Left lobe of liver (tissue), 2 donors: ENCODE data around the gene MAP3K14. TPM values are rescaled to one million over a fixed set of nuclear protein-coding genes. Genes with fewer than 3 reads are reported as not detected.

ENCODE experiments used
- ATAC-seq: fragments of 200-7000 bp; cut with Tn5 transposase; one replicate; pipeline ENCODE4 v1.9.1; 2020; ENCODE audit warnings: mild to moderate bottlenecking, moderate library complexity
- DNase-seq: peaks from one replicate; pipeline ENCODE4 v3.0.0-alpha.2; 2020; ENCODE audit warnings: low spot score
- total RNA-seq: library from RNA; stranded (reverse); gene quantifications from one replicate; pipeline ENCODE4 v1.2.1, GENCODE V29; 2021
- donor health status: DM: no; HTN: no; CAD: no; lungs with moderate emphysema.
- donor health status: DM: no; HTN: yes; CAD: no.

The MAP3K14 gene
- total RNA-seq, 1 donor from 2014 or later = 6.9 TPM

GRCh38 chr17:45287526-45288500 lies 29.0 kb downstream of the MAP3K14 start:
- ATAC-seq (no peak), DNase-seq (no peak)

DNA sequence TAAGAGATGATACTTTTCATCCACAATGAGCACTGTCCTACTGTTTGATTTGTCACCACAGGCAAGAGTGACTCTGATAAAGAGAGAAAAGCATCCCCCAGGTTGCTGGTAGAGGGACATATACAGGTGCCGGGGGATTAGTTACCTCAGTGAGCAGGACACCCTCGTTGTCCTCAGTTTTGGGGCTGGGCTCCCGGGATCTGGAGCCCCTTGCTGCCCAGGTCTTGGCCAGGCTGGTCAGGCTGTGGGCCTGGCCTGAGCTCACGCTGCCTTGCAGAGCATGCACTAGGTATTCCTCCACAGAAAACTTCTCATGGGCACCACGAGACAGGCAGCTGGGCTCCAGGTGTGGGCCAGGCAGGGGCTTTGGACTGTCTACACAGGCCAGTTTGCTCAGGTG lies 30.5 kb downstream of the MAP3K14 start:
- ATAC-seq (no peak), DNase-seq (no peak)

- peak; percentile 89 for DNase-seq
- ATAC-seq = peak; percentile 84
Observed at GRCh38 chr17:45284176-45285140, 32.4 kb downstream of the MAP3K14 start.

- ATAC-seq (no peak), DNase-seq (no peak)
Observed at GRCh38 chr17:45283711-45284110, 33.1 kb downstream of the MAP3K14 start.

DNA sequence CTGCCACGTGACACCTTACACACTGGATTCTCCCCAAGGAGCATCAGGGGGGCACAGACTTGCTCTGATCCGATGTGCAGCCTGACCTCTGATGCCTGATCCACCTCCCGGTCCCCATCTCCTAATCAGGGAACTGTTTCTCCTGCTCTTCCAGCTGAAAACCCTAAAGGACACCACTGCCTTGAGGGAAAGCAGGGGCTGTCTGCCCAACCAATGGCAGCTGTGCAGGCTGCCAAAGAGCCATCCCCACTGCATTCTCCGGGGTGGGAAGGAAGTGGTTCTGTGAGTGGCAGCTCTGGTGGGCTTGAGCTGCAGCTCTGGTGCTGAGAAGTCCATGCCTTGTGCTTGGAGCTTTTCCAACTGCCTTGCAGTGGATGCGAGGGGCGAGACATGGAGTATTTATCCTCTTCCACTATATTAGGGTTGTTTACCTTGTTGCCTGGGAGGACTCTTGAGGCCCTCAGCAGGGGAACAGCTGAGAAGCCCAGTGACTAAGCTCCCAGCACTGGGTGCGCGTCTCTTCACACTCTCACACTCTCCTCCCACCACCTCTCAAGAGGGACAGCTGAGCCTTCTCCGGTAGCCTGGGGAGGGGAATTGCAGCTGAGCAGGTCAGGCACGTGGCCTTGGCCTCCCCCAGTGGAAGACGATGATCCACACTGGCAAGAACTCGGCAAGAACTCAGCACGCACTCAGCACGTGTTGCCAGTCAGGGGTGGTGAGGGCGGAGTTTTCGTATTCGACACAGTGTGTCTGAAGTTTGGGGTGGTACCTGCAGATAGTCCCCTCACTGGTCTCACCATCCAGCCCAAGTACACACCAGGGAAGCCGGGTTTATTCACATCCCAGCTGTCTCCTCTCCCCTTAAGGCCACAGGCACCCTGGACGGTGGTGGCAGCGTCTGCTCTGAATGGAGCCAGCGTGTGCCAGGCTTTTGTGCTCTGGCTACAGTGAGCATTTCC lies 33.9 kb downstream of the MAP3K14 start:
- no peak for DNase-seq
- no peak for ATAC-seq

- ATAC-seq = no peak
Observed at GRCh38 chr17:45279898-45280297, 36.9 kb downstream of the MAP3K14 start.

DNA sequence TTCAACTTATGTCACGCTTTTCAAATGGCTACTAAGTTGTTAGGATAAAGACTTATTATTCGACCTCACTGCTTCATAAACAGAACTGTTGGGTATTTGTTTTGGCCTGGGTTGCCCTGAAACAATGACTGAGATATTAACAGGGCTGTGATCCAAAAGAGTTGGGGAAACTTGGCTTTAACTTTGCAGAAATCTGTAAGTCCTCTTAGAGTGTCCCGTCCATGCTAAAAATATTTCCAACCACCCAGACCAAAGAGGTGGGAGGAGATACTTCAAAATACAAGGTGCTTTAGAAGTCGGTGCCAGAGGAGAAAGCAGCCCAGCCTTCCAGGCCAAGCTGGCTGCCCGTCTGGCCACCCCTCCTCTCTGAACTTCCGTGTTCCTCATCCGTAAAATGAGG lies 38.8 kb downstream of the MAP3K14 start:
- DNase-seq = no peak
- ATAC-seq = peak; percentile 6

More at GRCh38 chr17:45279898-45280297, 36.9 kb downstream of the MAP3K14 start:
- no peak for DNase-seq

GRCh38 chr17:45277216-45277849 lies 39.5 kb downstream of the MAP3K14 start:
- DNase-seq (peak; percentile 94), ATAC-seq (peak; percentile 75)

- no peak for DNase-seq
- ATAC-seq = no peak
Observed at GRCh38 chr17:45276031-45276430, 40.8 kb downstream of the MAP3K14 start.

DNA sequence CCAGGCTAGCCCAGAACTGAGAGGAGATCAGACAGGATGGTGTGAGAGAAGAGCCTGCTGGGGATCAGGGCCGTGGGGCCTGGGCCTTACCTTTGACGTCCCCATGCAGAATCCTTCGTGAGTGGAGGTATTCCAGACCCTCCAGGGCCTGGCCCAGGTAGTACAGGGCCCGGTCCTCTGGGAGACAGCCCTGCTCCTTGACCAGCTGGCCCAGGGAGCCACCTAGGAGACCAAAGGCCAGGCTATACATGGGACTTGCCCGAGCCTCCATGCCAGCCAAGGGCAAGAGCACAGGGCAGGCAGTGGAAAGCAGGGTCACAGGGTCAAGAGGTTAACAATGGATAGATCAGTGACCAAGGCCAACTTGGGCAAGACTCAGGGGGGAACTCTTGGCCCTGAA lies 42.8 kb downstream of the MAP3K14 start:
- no peak for DNase-seq
- ATAC-seq = peak; percentile 57

DNA sequence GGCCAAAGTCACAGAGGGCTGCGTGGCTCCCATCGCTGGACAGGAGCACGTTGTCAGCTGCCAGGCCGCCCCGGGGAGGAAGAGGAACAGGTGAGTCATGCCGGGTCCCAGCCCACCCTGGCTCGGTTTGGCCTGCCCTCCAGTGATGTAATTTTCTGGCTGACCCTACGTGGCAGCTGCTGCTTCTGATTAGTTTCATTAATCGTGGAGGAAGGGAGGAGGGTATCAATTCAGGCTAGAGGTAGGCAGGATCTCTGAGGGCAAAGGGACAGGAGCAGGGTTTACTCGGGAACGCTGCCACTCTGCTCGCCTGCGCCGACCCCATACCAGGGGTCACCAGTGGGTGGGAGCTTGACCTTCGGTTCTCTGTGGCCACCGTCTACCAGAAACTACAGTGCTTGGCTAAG lies 43.3 kb downstream of the MAP3K14 start:
- peak; percentile 84 for DNase-seq
- ATAC-seq = peak; percentile 82

DNA sequence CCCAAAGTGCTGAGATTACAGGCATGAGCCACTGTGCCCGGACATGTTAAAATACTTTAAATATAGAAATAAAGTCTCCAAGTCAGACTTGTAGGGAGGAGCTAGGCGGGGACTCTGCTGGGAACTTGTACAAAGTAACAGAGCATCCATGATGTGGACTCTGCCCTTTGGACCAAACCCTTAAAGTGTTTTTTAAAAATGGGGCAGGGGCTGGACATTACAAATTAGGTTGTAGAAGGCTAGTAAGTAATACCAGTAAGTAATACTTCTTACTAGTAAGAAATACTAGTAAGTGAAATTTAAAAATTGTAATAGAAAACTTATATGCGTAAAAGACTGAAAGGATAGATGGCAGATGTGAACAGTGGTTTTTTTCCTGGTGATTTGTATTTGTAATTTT lies 45.2 kb downstream of the MAP3K14 start:
- ATAC-seq (no peak), DNase-seq (no peak)

GRCh38 chr17:45270828-45271418 lies 45.9 kb downstream of the MAP3K14 start:
- no peak for DNase-seq
- no peak for ATAC-seq

- no peak for ATAC-seq
- DNase-seq = no peak
Observed at GRCh38 chr17:45269912-45270311, 46.9 kb downstream of the MAP3K14 start.

GRCh38 chr17:45267436-45268055 lies 49.3 kb downstream of the MAP3K14 start:
- no peak for ATAC-seq
- DNase-seq = no peak

GRCh38 chr17:45266372-45266926 lies 50.4 kb downstream of the MAP3K14 start:
- DNase-seq (no peak), ATAC-seq (no peak)

GRCh38 chr17:45265821-45266220 lies 51.0 kb downstream of the MAP3K14 start:
- ATAC-seq = no peak
- no peak for DNase-seq

DNA sequence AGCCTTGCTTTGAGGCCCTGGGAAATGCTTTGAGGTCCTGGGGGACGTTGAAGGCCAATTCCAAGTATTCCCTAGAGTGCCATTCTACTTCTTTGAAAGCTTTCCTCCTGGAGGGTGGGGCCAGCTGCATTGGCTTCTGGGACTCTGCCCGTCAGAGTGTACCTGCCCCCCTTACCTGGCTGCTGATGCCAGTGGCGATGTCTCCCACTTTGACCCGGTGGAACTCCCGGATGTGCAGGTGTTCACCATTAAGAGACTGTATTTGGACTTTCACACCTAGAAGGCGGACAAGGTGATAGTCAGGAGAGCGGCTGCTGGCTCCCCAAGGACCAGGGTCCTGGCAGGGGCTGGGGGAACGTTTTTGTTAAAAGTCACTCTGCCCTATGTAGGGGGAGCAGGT lies 51.8 kb downstream of the MAP3K14 start:
- ATAC-seq = no peak
- no peak for DNase-seq

GRCh38 chr17:45264430-45264829 lies 52.4 kb downstream of the MAP3K14 start:
- DNase-seq (no peak), ATAC-seq (no peak)
